Panc1 (cell line): ENCODE measurements around the gene COL13A1. TPM values are rescaled to one million over a fixed set of nuclear protein-coding genes. Genes with fewer than 3 reads are reported as not detected.

ENCODE experiments used
- ATAC-seq: fragments of 200-7000 bp; cut with Tn5 transposase; 2 replicates; pipeline ENCODE4 v1.9.1; 2020; ENCODE audit warnings: mild to moderate bottlenecking, moderate library complexity
- BruUV-seq: library from RNA; stranded (reverse); fragments of 400-500 nt; replicated peaks from 2 replicates; lab custom pipeline; 2021; lab: Mats Ljungman, UMichigan
- CTCF ChIA-PET: fragments of 300-600 bp; sonication (Branson Sonifier 250); formaldehyde crosslinking; loops from one replicate; lab custom pipeline; 2022; ENCODE audit warnings: antibody characterized with exemption; lab: Charles Lee
- POLR2A ChIA-PET: fragments of 300-600 bp; sonication (Branson Sonifier 250); formaldehyde crosslinking; loops from one replicate; lab custom pipeline; 2022; ENCODE audit warnings: antibody characterized with exemption; lab: Charles Lee
- DNase-seq: peaks from one replicate; pipeline ENCODE4 v3.0.0-alpha.2; 2010; ENCODE audit warnings: low read depth, low spot score
- H3K27ac ChIP-seq: 2 replicates; pipeline ENCODE4 v1.5.1; 2011; ENCODE audit warnings: mild to moderate bottlenecking, low read length, inconsistent platforms
- H3K27me3 ChIP-seq: fragments of 200-500 bp; sonication (Bioruptor generic); 2 replicates; pipeline ENCODE4 v1.6.0; 2014; ENCODE audit warnings: low read length, inconsistent platforms; ENCODE audit not compliant: control insufficient read depth, insufficient read depth
- H3K36me3 ChIP-seq: fragments of 200-500 bp; sonication (Bioruptor generic); 2 replicates; pipeline ENCODE4 v1.5.1; 2014; ENCODE audit warnings: inconsistent platforms, mild to moderate bottlenecking, low read length, moderate library complexity; ENCODE audit not compliant: control insufficient read depth, insufficient read depth
- H3K4me1 ChIP-seq: 2 replicates; pipeline ENCODE4 v1.5.1; 2011; ENCODE audit warnings: inconsistent platforms, mild to moderate bottlenecking, low read length, moderate library complexity; ENCODE audit not compliant: control insufficient read depth, insufficient read depth
- H3K4me3 ChIP-seq, 2 experiments: 2 replicates each; pipeline ENCODE4 v1.5.1; 2011 to 2012; ENCODE audit warnings: low read depth in 2 of 2, low read length in 2 of 2, mild to moderate bottlenecking in 2 of 2, inconsistent platforms in 1 of 2, moderate library complexity in 1 of 2
- H3K9me3 ChIP-seq: fragments of 200-500 bp; sonication (Bioruptor generic); 2 replicates; pipeline ENCODE4 v1.5.1; 2014; ENCODE audit warnings: low read depth, mild to moderate bottlenecking, inconsistent platforms, low read length, moderate library complexity; ENCODE audit not compliant: control insufficient read depth, insufficient read depth
- POLR2AphosphoS5 ChIP-seq: IDR thresholded peaks from 2 replicates; pipeline ENCODE4 v1.6.1; 2012; ENCODE audit warnings: mild to moderate bottlenecking, low read depth, low read length, moderate library complexity
- SIN3A ChIP-seq: IDR thresholded peaks from 2 replicates; pipeline ENCODE4 v1.6.1; 2012; ENCODE audit warnings: low read depth, mild to moderate bottlenecking, low read length, moderate library complexity, borderline replicate concordance; ENCODE audit not compliant: insufficient read depth
- TCF7L2 ChIP-seq: IDR thresholded peaks from 2 replicates; pipeline ENCODE4 v1.6.1; 2011; ENCODE audit warnings: mild to moderate bottlenecking, low read depth, low read length, inconsistent platforms
- in situ Hi-C: cut with HindIII; loops from 2 replicates; pipeline ENCODE4 v1.10.0; 2016; ENCODE audit warnings: low sequenced_read_pairs, low pct_unique_long_range_greater_than_20kb
- intact Hi-C: fragments of 100-400 bp; cut with micrococcal nuclease; formaldehyde crosslinking; loops from one replicate; pipeline ENCODE4 v1.10.0; 2022; ENCODE audit not compliant: unreplicated experiment
- total RNA-seq: library from RNA; stranded (reverse); gene quantifications from one replicate; pipeline ENCODE4 v1.2.1, GENCODE V29; 2021; ENCODE audit not compliant: unreplicated experiment
- TF ChIP-seq, protein P1 (sequence below): fragments of 450-650 bp; IDR thresholded peaks from 2 replicates; pipeline ENCODE4 v1.5.1; 2017; ENCODE audit warnings: mild to moderate bottlenecking
- TF ChIP-seq, protein P2 (sequence below), 2 experiments: IDR thresholded peaks; 2 replicates each; pipeline ENCODE4 v1.6.1; 2011 to 2012; ENCODE audit warnings: low read depth in 2 of 2, control low read depth in 1 of 2, low read length in 1 of 2, mild to moderate bottlenecking in 1 of 2, moderate library complexity in 1 of 2; ENCODE audit not compliant: insufficient read depth in 1 of 2

Gene COL13A1
- total RNA-seq, 1 experiment from 2014 or later = 1.0 TPM

DNA sequence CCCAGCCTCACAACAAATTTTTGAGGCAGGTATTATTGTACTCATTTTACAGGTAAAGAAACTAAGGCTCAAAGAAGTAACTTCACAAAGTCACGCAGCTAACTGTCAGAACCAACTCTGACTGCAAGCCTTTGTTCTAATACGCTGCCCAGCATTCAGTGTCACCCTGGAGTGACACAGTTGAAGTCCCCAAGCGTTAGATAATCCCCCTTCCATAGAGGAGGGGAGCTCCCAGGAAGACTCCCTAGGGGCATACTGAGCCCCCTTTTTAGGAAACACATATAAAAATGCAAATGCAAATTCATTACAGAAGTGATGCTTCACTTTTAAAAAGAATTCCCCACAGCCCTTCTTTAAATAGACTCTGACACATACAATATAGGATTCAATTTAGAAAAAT is 150.0 kb downstream of the COL13A1 start:
- no peak for TF ChIP-seq SIN3A
- TF ChIP-seq, protein P1, sequence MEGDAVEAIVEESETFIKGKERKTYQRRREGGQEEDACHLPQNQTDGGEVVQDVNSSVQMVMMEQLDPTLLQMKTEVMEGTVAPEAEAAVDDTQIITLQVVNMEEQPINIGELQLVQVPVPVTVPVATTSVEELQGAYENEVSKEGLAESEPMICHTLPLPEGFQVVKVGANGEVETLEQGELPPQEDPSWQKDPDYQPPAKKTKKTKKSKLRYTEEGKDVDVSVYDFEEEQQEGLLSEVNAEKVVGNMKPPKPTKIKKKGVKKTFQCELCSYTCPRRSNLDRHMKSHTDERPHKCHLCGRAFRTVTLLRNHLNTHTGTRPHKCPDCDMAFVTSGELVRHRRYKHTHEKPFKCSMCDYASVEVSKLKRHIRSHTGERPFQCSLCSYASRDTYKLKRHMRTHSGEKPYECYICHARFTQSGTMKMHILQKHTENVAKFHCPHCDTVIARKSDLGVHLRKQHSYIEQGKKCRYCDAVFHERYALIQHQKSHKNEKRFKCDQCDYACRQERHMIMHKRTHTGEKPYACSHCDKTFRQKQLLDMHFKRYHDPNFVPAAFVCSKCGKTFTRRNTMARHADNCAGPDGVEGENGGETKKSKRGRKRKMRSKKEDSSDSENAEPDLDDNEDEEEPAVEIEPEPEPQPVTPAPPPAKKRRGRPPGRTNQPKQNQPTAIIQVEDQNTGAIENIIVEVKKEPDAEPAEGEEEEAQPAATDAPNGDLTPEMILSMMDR = no peak
- TF ChIP-seq POLR2AphosphoS5 = no peak
- TF ChIP-seq TCF7L2 = no peak
- no peak for ATAC-seq
- in situ Hi-C loops = no loop called here

DNA sequence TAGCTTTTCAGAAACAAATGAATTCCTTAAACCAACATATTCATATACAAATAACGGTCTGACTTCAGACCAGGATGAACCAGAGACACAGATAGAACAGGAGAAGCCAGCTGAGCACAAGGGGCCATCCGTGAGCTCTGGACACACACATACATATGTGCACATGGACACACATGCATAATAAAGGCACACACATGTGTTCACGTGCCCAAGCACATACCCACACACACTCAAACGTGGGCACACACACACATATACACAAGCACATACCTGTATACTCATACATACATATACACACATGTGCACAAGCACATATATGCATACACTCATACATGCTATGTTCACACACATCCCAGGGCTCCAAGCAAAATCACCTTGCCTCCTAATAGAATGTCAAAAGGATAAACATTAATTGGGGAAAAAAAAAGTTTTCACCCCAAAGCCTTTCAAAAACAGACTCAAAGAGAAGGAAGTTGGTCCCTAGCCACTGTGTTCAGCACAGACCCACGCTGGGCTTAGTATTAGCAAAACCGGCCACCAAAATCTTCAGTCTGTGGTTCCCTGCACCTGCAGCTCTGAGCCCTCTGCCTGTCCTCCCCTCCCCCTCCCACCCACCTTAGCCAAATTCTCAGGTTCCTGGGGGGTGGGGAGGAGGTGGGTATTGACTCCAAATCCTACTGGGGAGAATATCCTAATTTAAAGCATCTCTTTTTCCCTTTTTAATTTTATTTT is 150.5 kb downstream of the COL13A1 start:
- BruUV-seq = no TSS peak
- no peak overlapping the region for H3K27ac ChIP-seq
- no peaks in the 10 kb centered on the region for H3K36me3 ChIP-seq
- no peak overlapping the region for H3K4me3 ChIP-seq
- DNase-seq (no peak), ATAC-seq (no peak)
- ChIA-PET POLR2A (no interaction called here), CTCF (no interaction called here)
- H3K9me3 ChIP-seq = no peaks in the 10 kb centered on the region
- intact Hi-C loops = no loop called here
- TF ChIP-seq, protein P2, sequence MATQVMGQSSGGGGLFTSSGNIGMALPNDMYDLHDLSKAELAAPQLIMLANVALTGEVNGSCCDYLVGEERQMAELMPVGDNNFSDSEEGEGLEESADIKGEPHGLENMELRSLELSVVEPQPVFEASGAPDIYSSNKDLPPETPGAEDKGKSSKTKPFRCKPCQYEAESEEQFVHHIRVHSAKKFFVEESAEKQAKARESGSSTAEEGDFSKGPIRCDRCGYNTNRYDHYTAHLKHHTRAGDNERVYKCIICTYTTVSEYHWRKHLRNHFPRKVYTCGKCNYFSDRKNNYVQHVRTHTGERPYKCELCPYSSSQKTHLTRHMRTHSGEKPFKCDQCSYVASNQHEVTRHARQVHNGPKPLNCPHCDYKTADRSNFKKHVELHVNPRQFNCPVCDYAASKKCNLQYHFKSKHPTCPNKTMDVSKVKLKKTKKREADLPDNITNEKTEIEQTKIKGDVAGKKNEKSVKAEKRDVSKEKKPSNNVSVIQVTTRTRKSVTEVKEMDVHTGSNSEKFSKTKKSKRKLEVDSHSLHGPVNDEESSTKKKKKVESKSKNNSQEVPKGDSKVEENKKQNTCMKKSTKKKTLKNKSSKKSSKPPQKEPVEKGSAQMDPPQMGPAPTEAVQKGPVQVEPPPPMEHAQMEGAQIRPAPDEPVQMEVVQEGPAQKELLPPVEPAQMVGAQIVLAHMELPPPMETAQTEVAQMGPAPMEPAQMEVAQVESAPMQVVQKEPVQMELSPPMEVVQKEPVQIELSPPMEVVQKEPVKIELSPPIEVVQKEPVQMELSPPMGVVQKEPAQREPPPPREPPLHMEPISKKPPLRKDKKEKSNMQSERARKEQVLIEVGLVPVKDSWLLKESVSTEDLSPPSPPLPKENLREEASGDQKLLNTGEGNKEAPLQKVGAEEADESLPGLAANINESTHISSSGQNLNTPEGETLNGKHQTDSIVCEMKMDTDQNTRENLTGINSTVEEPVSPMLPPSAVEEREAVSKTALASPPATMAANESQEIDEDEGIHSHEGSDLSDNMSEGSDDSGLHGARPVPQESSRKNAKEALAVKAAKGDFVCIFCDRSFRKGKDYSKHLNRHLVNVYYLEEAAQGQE (IDR thresholded peaks at IDR 0.05; ENCODE audit: insufficient read depth in 1 of 2, low read depth in 2 of 2, low read length in 1 of 2) = no peak
- TF ChIP-seq, protein P1 = no peak
- TF ChIP-seq POLR2AphosphoS5 (no peak), SIN3A (no peak), TCF7L2 (no peak)
- H3K4me1 ChIP-seq = no peaks in the 10 kb centered on the region
- in situ Hi-C loops = no loop called here
- no peaks in the 10 kb centered on the region for H3K27me3 ChIP-seq

More for the DNA sequence above, 150.0 kb downstream of the COL13A1 start:
- Histone ChIP-seq H3K27me3 (no peaks in the 10 kb centered on the region), H3K27ac (no peak overlapping the region), H3K4me1 (no peaks in the 10 kb centered on the region), H3K9me3 (no peaks in the 10 kb centered on the region), H3K4me3 (no peak overlapping the region), H3K36me3 (no peaks in the 10 kb centered on the region)
- intact Hi-C loops = no loop called here
- DNase-seq = no peak
- ChIA-PET POLR2A (no interaction called here), CTCF (no interaction called here)
- BruUV-seq = no TSS peak
